HL-60 (cell line): Measurements from ENCODE around the gene NRIP1.
"Not testable (repeated sequence)": the region's sequence is repeated elsewhere in the genome, so short reads cannot be mapped to it uniquely, and the experiment has no call there.

Source experiments
- DNase-seq, 2 experiments: peaks; one replicate each; pipeline ENCODE4 v3.0.0-alpha.2; 2010 to 2020; ENCODE audit warnings: low read depth in 1 of 2, low spot score in 1 of 2
- H3K27ac ChIP-seq: fragments of 250-450 bp; sonication (Bioruptor Pico); replicated peaks from 2 replicates; pipeline ENCODE4 v1.5.1; 2020; ENCODE audit warnings: mild to moderate bottlenecking, moderate library complexity
- H3K27me3 ChIP-seq: fragments of 250-450 bp; sonication (Bioruptor Pico); 2 replicates; pipeline ENCODE4 v1.5.1; 2021; ENCODE audit warnings: mild to moderate bottlenecking, moderate library complexity; ENCODE audit not compliant: insufficient read depth, poor library complexity, severe bottlenecking
- H3K4me3 ChIP-seq: replicated peaks from 2 replicates; pipeline ENCODE4 v1.5.1; 2011; ENCODE audit warnings: mild to moderate bottlenecking, control low read depth, low read length; ENCODE audit not compliant: insufficient read depth
- GABPA ChIP-seq: IDR thresholded peaks from 2 replicates; pipeline ENCODE4 v1.6.1; 2012; ENCODE audit warnings: low read depth
- POLR2AphosphoS5 ChIP-seq: IDR thresholded peaks from 2 replicates; pipeline ENCODE4 v1.6.1; 2012; ENCODE audit warnings: low read depth
- SPI1 ChIP-seq: IDR thresholded peaks from 2 replicates; pipeline ENCODE4 v1.6.1; 2012; ENCODE audit warnings: low read depth, mild to moderate bottlenecking, borderline replicate concordance
- TF ChIP-seq, protein P1 (sequence below): IDR thresholded peaks from one replicate; pipeline ENCODE4 v1.5.1; 2011; ENCODE audit warnings: low read length, control low read depth, inconsistent platforms; ENCODE audit not compliant: insufficient read depth
- TF ChIP-seq, protein P2 (sequence below): IDR thresholded peaks from 2 replicates; pipeline ENCODE4 v1.6.1; 2012; ENCODE audit warnings: low read depth; ENCODE audit not compliant: insufficient replicate concordance

The NRIP1 gene

DNA sequence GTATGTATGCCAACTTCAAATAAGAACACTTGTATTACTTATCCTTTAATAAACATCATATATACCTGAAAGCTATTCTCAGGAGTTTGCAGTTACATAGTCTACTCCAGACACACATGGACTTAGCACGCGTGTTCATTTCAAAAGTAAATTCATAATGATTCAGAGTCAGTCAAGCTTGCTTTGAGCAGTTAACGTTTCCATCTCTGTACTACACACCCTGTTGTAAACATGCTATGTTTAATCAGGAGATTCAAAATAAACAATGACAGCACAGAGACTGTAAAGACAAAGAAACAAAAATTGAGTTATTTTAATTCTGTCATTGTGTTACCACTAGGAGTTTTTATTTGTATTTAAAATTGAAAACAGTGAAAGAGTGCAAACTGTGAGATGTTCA is 119.6 kb downstream of the NRIP1 start:
- DNase-seq, result no peak
- TF ChIP-seq, protein P1, sequence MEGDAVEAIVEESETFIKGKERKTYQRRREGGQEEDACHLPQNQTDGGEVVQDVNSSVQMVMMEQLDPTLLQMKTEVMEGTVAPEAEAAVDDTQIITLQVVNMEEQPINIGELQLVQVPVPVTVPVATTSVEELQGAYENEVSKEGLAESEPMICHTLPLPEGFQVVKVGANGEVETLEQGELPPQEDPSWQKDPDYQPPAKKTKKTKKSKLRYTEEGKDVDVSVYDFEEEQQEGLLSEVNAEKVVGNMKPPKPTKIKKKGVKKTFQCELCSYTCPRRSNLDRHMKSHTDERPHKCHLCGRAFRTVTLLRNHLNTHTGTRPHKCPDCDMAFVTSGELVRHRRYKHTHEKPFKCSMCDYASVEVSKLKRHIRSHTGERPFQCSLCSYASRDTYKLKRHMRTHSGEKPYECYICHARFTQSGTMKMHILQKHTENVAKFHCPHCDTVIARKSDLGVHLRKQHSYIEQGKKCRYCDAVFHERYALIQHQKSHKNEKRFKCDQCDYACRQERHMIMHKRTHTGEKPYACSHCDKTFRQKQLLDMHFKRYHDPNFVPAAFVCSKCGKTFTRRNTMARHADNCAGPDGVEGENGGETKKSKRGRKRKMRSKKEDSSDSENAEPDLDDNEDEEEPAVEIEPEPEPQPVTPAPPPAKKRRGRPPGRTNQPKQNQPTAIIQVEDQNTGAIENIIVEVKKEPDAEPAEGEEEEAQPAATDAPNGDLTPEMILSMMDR, result no peak
- TF ChIP-seq SPI1 (no peak), GABPA (no peak)
- H3K4me3 ChIP-seq, result no peak overlapping the region

DNA sequence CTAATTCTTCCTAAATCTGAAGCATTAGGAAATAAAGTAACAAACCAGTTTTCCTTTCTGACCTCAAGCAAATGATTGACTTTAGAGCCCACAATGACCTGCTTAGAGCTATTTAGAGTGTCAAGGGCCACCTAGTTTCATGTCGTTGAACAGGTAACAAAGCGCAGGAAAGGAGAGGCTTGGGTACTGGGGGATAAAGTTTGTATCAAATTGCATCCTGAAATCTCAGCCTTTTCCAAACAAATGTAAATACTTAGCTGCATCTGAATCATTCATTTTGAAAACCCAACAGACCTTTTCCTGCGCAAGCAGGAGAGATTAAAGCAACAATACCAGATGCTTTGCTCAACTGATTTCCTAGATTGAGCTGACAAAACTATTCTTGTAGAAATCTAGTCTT is 121.2 kb downstream of the NRIP1 start:
- Histone ChIP-seq H3K27ac (no peak overlapping the region), H3K4me3 (no peak overlapping the region), H3K27me3 (no peaks in the 10 kb centered on the region)
- TF ChIP-seq SPI1, result no peak
- no peak for TF ChIP-seq GABPA
- TF ChIP-seq POLR2AphosphoS5, result no peak
- TF ChIP-seq, protein P2, sequence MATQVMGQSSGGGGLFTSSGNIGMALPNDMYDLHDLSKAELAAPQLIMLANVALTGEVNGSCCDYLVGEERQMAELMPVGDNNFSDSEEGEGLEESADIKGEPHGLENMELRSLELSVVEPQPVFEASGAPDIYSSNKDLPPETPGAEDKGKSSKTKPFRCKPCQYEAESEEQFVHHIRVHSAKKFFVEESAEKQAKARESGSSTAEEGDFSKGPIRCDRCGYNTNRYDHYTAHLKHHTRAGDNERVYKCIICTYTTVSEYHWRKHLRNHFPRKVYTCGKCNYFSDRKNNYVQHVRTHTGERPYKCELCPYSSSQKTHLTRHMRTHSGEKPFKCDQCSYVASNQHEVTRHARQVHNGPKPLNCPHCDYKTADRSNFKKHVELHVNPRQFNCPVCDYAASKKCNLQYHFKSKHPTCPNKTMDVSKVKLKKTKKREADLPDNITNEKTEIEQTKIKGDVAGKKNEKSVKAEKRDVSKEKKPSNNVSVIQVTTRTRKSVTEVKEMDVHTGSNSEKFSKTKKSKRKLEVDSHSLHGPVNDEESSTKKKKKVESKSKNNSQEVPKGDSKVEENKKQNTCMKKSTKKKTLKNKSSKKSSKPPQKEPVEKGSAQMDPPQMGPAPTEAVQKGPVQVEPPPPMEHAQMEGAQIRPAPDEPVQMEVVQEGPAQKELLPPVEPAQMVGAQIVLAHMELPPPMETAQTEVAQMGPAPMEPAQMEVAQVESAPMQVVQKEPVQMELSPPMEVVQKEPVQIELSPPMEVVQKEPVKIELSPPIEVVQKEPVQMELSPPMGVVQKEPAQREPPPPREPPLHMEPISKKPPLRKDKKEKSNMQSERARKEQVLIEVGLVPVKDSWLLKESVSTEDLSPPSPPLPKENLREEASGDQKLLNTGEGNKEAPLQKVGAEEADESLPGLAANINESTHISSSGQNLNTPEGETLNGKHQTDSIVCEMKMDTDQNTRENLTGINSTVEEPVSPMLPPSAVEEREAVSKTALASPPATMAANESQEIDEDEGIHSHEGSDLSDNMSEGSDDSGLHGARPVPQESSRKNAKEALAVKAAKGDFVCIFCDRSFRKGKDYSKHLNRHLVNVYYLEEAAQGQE, result no peak
- TF ChIP-seq, protein P1, result no peak
- no peak for DNase-seq

More for the DNA sequence above, 119.6 kb downstream of the NRIP1 start:
- Histone ChIP-seq H3K27me3 (no peaks in the 10 kb centered on the region), H3K27ac (no peak overlapping the region)

DNA sequence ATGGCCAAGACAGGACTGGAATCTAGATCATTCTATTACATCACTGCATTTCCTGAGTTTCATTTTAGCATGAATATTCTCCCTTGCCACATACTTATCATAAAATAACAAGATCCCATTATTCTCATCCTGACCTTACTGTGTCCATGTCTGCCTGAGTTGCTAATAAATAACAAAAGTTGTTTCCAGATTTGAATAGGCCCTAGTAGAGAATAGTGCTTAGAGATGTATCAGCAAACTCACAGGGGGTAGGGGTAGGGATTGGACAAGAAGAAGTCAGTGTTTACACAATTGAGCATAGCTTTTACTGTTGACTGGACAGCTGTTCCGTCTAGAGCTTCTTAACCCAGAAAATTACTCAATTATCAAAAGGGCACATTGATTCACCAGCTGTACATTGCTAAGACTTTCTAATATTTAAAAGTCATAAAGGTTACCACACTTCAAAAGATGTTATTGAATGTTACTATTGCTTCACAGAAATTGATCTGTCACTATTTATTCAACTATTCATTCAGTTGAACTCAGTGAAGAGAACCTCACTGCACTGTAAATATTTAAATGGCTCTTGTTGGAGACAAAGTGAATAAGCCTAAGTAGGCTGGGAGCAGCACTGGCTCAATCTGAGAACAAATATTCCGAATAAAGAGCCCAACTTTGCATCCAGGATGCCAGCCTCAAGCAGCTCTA is 121.9 kb downstream of the NRIP1 start:
- H3K27ac ChIP-seq, result no peak overlapping the region
- H3K4me3 ChIP-seq, result no peak overlapping the region
- TF ChIP-seq, protein P2, result no peak
- no peak for TF ChIP-seq POLR2AphosphoS5
- TF ChIP-seq, protein P1, result no peak
- DNase-seq, result no peak
- no peaks in the 10 kb centered on the region for H3K27me3 ChIP-seq

DNA sequence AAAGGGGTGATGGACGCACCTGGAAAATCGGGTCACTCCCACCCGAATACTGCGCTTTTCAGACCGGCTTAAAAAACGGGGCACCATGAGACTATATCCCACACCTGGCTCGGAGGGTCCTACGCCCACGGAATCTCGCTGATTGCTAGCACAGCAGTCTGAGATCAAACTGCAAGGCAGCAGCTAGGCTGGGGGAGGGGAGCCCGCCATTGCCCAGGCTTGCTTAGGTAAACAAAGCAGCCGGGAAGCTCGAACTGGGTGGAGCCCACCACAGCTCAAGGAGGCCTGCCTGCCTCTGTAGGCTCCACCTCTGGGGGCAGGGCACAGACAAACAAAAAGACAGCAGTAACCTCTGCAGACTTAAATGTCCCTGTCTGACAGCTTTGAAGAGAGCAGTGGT is 137.5 kb downstream of the NRIP1 start:
- H3K27ac ChIP-seq, H3K4me3 ChIP-seq, DNase-seq, H3K27me3 ChIP-seq: not testable (repeated sequence)
